Mucosa of rectum (tissue), 2 donors: ENCODE measurements around the gene FAAP100.

ENCODE experiments used
- H3K27ac ChIP-seq, 2 donors: one replicate each; pipeline ENCODE4 v1.7.0; 2013; ENCODE audit warnings: inconsistent platforms in 2 of 2, low read depth in 2 of 2, low read length in 2 of 2
- H3K27me3 ChIP-seq, 2 donors: one replicate each; pipeline ENCODE4 v1.7.0; 2013; ENCODE audit warnings: low read length in 2 of 2; ENCODE audit not compliant: control insufficient read depth in 2 of 2, insufficient read depth in 2 of 2
- H3K36me3 ChIP-seq, 2 donors: one replicate each; pipeline ENCODE4 v1.7.0; 2013; ENCODE audit warnings: low read length in 2 of 2; ENCODE audit not compliant: control insufficient read depth in 2 of 2, insufficient read depth in 2 of 2
- H3K4me1 ChIP-seq, 2 donors: one replicate each; pipeline ENCODE4 v1.7.0; 2013; ENCODE audit warnings: low read length in 2 of 2, mild to moderate bottlenecking in 1 of 2; ENCODE audit not compliant: control insufficient read depth in 2 of 2, insufficient read depth in 2 of 2
- H3K4me3 ChIP-seq, 2 donors: one replicate each; pipeline ENCODE4 v1.7.0; 2013; ENCODE audit warnings: low read length in 2 of 2
- H3K9ac ChIP-seq, 2 donors: one replicate each; pipeline ENCODE4 v1.7.0; 2013; ENCODE audit warnings: low read length in 2 of 2, low read depth in 1 of 2, mild to moderate bottlenecking in 1 of 2
- H3K9me3 ChIP-seq, 2 donors: one replicate each; pipeline ENCODE4 v1.7.0; 2013; ENCODE audit warnings: low read length in 2 of 2; ENCODE audit not compliant: control insufficient read depth in 2 of 2
- donor health status: healthy.
- donor health status: Normal muscosa, but diverticular disease.

Gene FAAP100

DNA sequence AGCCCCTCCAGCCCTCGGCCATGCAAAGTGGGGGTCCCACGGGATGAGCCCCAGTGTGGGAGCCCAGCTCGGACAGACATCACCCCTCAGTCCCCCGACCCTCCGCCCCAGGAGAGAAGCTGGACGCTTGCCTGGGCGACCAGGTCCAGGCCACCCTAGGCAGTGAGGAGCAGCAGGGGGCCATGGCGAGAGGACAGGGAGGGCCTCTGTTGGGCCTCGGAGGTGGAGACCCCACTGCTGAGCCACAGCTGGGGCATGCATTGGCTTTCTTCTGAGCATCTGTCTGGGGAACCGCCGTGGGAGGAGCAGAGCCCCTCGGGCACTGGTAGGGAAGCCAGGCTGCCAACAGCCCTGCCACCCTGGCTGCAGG, 52.6 kb downstream of the FAAP100 start:
- Histone ChIP-seq H3K27me3 (peaks cover 0 to 2% of the 10 kb centered on the region in 2 donors), H3K27ac (no peak overlapping the region), H3K4me1 (no peaks in the 10 kb centered on the region), H3K9ac (no peak overlapping the region), H3K4me3 (no peak overlapping the region), H3K9me3 (no peaks in the 10 kb centered on the region), H3K36me3 (no peaks in the 10 kb centered on the region)

DNA sequence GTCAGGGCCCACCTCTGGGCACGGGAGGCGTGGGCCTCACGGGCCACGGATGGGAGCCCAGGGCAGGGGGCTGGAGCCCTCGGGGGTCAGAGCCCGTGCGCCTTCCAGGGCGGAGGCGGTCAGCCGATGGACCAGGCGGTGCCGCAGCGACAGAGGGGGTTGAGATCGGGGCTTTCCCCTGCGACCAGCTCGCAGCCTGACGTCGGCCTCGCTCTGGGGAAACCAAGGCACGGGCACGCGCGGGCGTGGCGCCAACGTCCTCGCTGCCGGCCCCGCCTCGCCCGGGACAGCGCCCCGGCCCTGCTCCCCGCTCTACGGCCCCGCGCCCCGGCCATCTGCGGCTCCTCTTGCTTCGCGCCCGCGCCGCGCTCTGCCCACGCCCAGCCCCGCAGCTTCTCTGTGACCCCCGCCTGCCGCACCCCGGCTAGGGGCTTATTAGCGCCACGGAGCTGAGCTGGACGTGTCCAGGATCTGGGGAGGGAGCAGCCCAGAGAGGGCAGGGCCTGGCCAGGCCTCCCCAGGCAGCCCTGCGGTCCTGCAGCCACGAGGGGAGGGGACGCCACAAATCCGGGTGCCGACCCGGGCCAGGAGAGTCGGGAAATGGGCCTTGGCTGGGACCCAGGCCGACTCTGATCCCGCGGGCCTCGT, 53.1 kb downstream of the FAAP100 start:
- Histone ChIP-seq H3K27ac (no peak overlapping the region), H3K9ac (no peak overlapping the region), H3K9me3 (no peaks in the 10 kb centered on the region), H3K27me3 (peaks cover 0 to 2% of the 10 kb centered on the region in 2 donors), H3K4me3 (no peak overlapping the region), H3K36me3 (no peaks in the 10 kb centered on the region), H3K4me1 (no peaks in the 10 kb centered on the region)

DNA sequence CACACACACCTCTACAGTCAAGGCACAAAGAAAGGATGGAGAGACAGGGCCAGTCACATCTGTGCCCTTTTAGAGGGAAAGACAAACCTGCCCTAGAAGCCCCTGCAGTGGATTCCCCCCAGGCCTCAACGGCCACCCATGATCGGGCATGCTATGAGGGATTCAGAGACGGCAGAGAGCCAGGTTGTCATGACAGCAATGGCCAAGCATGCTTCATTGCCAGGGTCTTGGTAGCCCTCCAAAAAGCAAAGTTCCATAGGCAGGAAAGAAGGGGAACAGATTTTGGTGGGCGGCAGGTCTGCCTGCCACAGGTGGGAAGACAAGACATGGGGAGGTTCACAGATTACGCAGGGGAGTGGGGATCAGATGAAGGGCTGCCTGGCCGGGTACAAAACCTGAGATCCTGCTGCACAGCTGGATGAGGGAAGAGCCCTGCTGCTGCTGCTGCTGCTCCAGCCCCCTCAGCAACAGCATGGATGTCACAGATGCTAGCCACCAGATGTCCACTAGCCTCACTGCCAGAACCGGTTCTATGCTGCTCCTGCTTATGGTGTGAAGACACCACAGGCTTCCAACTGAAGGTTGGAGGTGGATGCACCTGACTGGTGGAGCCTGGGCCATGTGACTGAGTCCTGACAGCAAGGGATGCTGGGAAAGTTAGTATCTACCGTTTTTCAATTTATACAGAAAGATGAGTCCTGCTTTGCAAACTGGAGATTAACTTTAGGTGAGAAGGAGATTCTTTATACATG, 57.4 kb downstream of the FAAP100 start:
- H3K27me3 ChIP-seq = peaks cover 0 to 2% of the 10 kb centered on the region in 2 donors
- H3K9ac ChIP-seq = no peak overlapping the region
- no peak overlapping the region for H3K4me3 ChIP-seq
- H3K4me1 ChIP-seq = peaks cover 2 to 3% of the 10 kb centered on the region in 2 donors
- H3K27ac ChIP-seq = no peak overlapping the region
- H3K9me3 ChIP-seq = no peaks in the 10 kb centered on the region
- no peaks in the 10 kb centered on the region for H3K36me3 ChIP-seq

DNA sequence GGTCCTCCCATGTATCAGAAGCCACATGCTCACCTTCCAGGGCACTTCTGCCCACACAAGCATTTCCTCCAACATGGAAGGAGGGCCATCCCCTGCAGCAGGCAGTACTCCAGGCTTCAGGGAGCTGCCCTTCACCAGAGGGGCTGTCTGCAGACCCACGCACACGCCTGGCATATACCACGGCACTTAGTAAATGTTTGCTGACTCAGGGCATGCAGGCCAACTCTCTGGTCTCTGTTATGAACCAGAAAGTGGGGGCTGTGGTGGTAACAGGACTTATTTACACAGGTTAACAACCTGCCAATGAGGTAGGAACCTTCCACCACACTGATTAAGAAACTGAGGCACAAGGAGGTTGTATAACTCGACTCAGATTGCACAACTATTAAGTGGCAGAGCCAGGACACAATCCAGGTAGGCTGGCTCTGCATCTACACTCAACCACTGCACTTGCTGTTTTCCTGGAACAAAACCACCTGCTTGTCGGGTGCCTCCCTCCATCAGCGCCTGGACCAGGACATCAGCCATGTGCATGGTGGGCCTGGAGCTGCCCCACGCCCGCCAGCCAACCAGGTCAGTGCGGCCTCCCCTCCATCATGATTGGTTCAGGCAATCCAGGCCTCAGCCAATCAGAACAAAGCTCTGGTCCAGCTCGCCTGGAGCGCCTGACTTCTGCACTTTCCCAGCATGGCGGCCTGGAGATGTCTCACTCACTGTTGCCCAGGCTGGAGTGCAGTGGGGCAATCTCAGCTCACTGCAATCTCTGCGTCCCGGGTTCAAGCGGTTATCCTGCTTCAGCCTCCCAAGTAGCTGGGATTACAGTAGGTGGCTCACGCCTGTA, 58.7 kb downstream of the FAAP100 start:
- Histone ChIP-seq H3K27ac (no peak overlapping the region), H3K9ac (no peak overlapping the region), H3K36me3 (no peaks in the 10 kb centered on the region), H3K4me1 (peaks cover 4 to 6% of the 10 kb centered on the region in 2 donors), H3K27me3 (peaks cover 0 to 2% of the 10 kb centered on the region in 2 donors), H3K9me3 (no peaks in the 10 kb centered on the region), H3K4me3 (no peak overlapping the region)

DNA sequence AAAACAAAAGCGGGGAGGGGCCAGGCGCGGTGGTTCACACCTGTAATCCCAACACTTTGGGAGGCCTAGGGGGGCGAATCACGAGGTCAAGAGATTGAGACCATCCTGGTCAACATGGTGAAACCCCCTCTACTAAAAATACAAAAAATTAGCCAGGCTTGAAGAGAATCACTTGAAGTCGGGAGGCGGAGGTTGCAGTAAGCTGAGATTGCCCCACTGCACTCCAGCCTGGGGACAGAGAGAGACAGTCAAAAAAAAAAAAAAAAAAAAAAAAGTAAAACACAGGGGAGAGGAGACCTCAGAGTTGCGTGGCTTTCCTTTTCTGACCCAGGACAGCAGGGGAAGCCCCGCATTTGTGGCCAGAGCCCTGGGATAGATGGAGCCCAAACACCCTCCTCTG, 59.4 kb downstream of the FAAP100 start:
- no peak overlapping the region for H3K27ac ChIP-seq
- H3K9me3 ChIP-seq = no peaks in the 10 kb centered on the region
- peaks cover 5 to 7% of the 10 kb centered on the region in 2 donors for H3K4me1 ChIP-seq
- H3K9ac ChIP-seq = no peak overlapping the region
- no peak overlapping the region for H3K4me3 ChIP-seq
- no peaks in the 10 kb centered on the region for H3K36me3 ChIP-seq
- H3K27me3 ChIP-seq = peaks cover 0 to 2% of the 10 kb centered on the region in 2 donors

DNA sequence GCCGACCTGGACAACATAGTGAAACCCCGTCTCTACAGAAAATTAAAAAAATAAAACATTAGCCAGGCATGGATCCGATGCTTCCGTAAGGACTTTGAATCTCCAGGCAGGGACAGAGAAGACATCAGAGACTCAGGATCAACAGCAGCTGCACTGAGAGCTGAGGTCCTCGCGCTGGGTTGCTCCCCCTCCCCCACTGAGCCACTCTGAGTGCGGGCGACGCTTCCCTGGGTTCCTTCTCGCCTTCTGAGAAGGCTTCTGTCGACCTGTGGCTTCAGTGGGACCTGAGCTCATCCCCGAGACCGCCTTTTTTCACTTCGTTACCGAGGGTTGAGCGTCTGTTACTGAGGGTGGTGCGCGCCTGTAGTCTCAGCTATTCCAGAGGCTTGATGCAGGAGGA, 60.0 kb downstream of the FAAP100 start:
- H3K9ac ChIP-seq = no peak overlapping the region
- H3K4me1 ChIP-seq = peaks cover 10% of the 10 kb centered on the region in 2 donors
- H3K27ac ChIP-seq = no peak overlapping the region
- no peak overlapping the region for H3K4me3 ChIP-seq
- peaks cover 0 to 2% of the 10 kb centered on the region in 2 donors for H3K27me3 ChIP-seq
- no peaks in the 10 kb centered on the region for H3K9me3 ChIP-seq
- no peaks in the 10 kb centered on the region for H3K36me3 ChIP-seq

DNA sequence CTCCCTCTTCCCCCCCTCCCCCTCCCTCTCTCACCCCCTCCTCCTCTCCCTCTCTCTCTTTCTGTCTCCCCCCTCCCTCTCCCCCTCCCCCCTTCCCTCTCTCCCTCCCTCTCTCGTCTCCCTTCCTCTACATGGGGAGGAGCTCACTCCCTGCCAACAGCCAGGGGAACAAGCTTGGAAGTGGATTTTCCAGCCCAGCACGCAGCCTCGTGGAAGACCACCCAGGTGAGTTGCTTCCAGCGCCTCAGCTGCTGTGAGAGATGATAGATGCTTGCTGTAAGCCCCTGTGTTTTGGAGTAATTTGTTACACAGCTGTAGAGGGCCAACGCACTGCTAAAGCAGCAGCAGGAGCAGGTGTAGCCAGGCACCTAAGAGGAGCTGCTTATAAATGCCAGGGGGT, 60.4 kb downstream of the FAAP100 start:
- Histone ChIP-seq H3K9me3 (no peaks in the 10 kb centered on the region), H3K27ac (no peak overlapping the region), H3K9ac (no peak overlapping the region), H3K4me1 (peaks cover 10% of the 10 kb centered on the region in 2 donors), H3K4me3 (no peak overlapping the region), H3K36me3 (no peaks in the 10 kb centered on the region), H3K27me3 (peaks cover 0 to 2% of the 10 kb centered on the region in 2 donors)

DNA sequence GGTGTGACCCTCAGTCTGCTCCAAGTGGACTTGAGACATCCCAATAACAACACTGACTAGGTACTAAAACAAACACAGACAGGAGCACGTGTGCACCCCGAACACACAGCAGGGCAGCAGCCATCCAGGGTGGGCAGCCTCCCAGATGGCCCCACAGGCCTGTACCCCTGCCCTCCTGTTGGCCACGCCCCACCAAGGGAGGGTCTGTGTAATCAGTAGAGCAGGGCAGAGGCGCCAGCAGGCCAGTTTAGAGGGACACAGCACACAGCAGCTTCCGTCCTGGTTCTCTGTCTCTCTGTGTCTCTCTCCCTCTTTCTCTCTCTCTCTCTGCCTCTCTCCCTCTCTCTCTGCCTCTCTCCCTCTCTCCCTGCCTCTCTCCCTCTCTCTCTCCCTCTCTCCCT, 61.0 kb downstream of the FAAP100 start:
- Histone ChIP-seq H3K9ac (no peak overlapping the region), H3K27me3 (peaks cover 0 to 2% of the 10 kb centered on the region in 2 donors), H3K4me1 (peaks cover 10% of the 10 kb centered on the region in 2 donors), H3K27ac (no peak overlapping the region), H3K4me3 (no peak overlapping the region), H3K9me3 (no peaks in the 10 kb centered on the region), H3K36me3 (no peaks in the 10 kb centered on the region)

DNA sequence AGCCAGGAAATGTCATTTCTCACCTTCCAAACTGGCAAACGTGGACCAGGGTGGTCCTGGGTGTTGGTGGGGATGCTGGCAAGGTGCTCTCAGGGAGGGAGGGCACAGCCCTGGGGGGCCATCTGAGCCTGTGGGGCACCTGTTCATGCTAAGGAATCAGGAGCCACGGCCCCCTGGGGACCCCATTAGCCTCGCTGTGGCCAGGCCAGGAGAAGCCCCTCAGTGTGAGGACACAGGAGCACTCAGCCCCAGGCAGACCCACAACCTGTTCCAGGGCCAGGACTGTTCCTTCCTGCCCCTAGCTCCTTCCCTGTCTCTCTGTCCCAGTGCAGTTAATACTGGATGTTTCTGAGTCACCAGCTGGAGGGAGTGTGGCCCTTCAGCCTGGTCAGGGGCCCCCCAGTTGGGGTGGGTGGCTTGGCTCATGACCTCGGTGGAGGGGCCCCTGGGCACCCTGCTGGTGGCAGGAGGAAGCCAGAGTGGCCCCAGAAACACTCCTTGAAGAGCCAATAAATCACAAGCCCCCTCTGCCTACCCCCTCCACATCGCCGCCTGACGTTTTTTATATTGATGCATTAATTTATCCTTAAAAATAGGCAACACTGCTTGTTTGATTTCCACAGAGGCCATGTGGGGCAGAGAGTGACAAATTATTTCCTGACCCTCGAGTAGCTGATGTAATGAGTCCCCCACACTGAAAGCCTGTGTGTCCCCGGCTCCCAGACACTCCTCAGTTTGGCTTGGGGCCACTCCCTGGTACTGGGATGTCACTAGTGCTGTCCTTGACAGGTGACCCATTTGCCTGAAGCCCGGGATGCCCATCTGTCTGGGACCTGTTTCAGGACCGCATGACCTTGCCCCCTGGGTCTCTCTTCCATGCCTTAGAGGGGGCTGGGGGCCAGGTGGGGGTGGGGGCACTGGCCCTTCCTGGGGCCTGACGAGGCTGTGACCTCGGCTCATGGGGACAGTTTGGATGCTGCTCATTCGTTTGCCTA, 61.9 kb downstream of the FAAP100 start:
- Histone ChIP-seq H3K4me1 (peaks cover 10% of the 10 kb centered on the region in 2 donors), H3K9ac (no peak overlapping the region), H3K27ac (no peak overlapping the region), H3K4me3 (no peak overlapping the region), H3K36me3 (no peaks in the 10 kb centered on the region), H3K9me3 (no peaks in the 10 kb centered on the region), H3K27me3 (peaks cover 0 to 2% of the 10 kb centered on the region in 2 donors)
